Fibroblast of the conjunctiva (primary cell): ENCODE data around the gene MCOLN1.
"Not testable (repeated sequence)": the region's sequence is repeated elsewhere in the genome, so short reads cannot be mapped to it uniquely, and the experiment has no call there.

Experiments
- DNase-seq: peaks from one replicate; pipeline ENCODE4 v3.0.0-alpha.2; 2010; ENCODE audit warnings: low read depth

The MCOLN1 gene

DNA sequence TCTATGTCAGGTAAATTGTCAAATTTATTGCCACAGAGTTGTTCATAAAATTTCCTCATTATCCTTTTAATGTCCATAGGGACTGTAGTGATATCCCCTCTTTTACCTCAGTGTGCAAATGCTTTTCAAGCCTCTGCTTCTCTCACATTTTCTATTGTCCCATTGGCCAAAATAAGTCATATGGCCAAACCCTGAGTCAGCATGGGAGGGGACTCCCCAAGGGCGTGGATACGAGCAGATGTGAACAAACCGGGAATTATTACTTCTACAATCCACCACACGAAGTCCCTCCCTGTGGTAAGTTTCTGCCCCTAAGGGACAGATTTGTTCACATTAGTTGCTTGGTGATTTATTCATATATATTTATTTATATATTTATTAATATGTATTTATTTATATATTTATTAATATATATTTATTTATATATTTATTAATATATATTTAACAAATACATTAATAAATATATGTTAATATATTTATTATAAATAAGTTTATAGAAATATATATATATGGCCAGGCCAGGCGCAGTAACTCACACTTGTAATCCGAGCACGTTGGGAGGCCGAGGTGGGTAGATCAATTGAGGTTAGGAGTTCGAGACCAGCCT lies 53.1 kb downstream of the MCOLN1 start:
- DNase-seq, result no peak

DNA sequence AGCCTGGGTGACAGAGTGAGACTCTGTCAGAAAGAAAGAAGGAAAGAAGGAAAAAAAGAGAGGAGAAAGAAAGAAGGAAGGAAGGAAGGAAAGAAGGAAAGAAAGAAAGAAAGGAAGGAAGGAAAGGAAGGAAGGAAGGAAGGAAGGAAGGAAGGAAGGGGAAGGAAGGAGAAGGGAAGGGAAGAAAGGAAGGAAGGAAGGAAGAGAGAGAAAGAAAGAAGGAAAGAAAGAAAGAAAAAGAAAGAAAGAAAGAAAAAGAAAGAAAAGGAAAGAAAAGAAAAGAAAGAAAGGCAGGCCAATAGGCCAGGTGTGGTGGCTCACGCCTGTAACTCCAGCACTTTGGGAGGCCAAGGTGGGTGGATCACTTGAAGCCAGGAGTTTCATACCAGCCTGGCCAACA lies 55.0 kb downstream of the MCOLN1 start:
- not testable (repeated sequence) for DNase-seq

DNA sequence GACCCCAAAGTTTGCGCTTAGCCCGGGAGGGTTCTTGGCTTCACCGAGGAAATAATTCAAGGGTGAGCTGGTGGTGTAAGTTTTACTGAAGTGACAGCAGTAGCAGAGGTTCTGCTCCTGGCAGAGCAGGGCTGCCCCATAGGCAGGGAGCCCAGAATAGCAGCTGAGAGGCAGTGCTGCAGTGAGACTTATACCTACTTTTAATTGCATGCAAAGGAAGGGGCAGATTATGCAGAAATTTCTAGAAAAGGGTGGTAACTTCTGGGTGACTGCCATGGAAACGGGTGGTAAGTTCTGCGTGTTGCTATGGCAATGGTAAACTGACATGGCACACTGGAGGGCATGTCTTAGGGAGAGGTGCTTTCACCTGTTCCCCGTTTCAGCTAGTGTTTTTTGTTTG lies 55.7 kb downstream of the MCOLN1 start:
- no peak for DNase-seq

DNA sequence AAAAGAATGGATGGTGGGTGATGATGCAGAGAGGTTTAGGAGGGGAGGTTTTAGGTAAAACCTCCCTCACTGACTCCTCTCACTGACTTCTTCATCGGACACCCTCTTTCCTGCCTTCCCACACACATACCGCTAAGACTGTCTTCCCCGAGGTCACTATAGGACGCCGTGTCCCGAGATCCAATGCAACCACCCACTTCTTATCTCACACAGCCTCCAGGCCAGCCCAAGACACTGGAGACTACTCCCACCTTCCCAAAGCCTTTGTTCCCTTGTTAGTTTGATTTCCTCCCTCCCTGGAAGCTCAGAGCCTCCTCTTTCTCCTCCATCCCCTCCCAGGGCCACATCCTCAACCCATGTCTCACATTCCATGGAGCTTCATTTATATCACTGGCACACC lies 56.8 kb downstream of the MCOLN1 start:
- DNase-seq, result no peak

DNA sequence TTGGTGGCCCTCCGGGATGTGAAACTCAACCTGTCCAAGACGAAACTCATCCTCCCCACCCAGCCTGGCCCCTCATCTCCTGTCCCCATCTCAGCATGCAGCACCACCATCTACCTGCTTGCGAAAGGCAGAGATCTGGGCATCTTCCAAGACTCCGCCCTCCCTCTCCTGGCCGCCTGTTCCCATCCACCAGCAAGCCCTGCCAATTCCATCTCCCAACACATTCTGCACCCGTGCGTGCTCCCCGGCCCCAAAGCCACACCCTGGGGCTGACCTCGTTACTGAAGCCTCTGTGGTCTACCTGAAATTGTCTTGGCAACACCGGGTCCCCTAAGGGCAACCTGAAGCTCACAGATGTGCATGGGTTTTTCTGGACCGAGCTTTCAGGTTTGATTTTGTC lies 60.0 kb downstream of the MCOLN1 start:
- DNase-seq, result no peak
